ENCODE measurements around the gene TXK. TPM values are rescaled to one million over a fixed set of nuclear protein-coding genes. Genes with fewer than 3 reads are reported as not detected.
A peak's percentile ranks its signal among the peaks of the same experiment; 100 is the strongest.

The TXK gene
- total RNA-seq, 1 experiment from 2014 or later = 1.7 TPM

- no peaks in the 10 kb centered on the region for H3K27me3 ChIP-seq (replicated peaks; ENCODE audit: control insufficient read depth, insufficient read depth, low read length)
- no peak overlapping the region for H3K4me3 ChIP-seq (ENCODE audit: low read depth, low read length)
- Mint-ChIP-seq H3K27me3 (ENCODE audit: insufficient read depth, unreplicated experiment) (no peaks in the 10 kb centered on the region), H3K4me1 (ENCODE audit: low read depth, unreplicated experiment) (peaks cover 35% of the 10 kb centered on the region), H3K36me3 (ENCODE audit: insufficient read depth, unreplicated experiment) (peaks cover 8% of the 10 kb centered on the region), H3K4me3 (ENCODE audit: unreplicated experiment) (no peak overlapping the region), H3K27ac (ENCODE audit: unreplicated experiment) (no peak overlapping the region), H3K9me3 (ENCODE audit: unreplicated experiment) (no peaks in the 10 kb centered on the region)
- DNase-seq = no peak
- ChIA-PET POLR2A (no interaction called here), CTCF (no interaction called here)
- no peak for TF ChIP-seq CTCF (IDR thresholded peaks at IDR 0.05; ENCODE audit: insufficient read depth in 1 of 2, low read depth in 1 of 2, low read length in 1 of 2, severe bottlenecking in 1 of 2, unreplicated experiment in 1 of 2)
- no peaks in the 10 kb centered on the region for H3K36me3 ChIP-seq (ENCODE audit: control insufficient read depth, insufficient read depth, low read length)
- no TSS peak for BruUV-seq (replicated peaks)
- H3K4me1 ChIP-seq = peaks cover 59% of the 10 kb centered on the region
- no peaks in the 10 kb centered on the region for H3K9me3 ChIP-seq
- intact Hi-C loops (cut with micrococcal nuclease; ENCODE audit: unreplicated experiment) = no loop called here
These were observed 4.0 kb downstream of the TXK start for GRCh38 chr4:48130100-48130499.

- H3K4me1 Mint-ChIP-seq (ENCODE audit: low read depth, unreplicated experiment) = peaks cover 35% of the 10 kb centered on the region
- H3K27ac Mint-ChIP-seq (ENCODE audit: unreplicated experiment) = peak overlapping the region; percentile 73
- CTCF ChIA-PET = interaction anchor here (0.5 to 0.6 kb wide), 2 partner anchors 17 to 776 kb away, joined by 3 read pairs; no protein-coding TSS in a partner anchor
- DNase-seq = no peak
- H3K27me3 Mint-ChIP-seq (ENCODE audit: insufficient read depth, unreplicated experiment) = no peaks in the 10 kb centered on the region
- Histone ChIP-seq H3K27me3 (replicated peaks; ENCODE audit: control insufficient read depth, insufficient read depth, low read length) (no peaks in the 10 kb centered on the region), H3K4me1 (peaks cover 59% of the 10 kb centered on the region), H3K4me3 (ENCODE audit: low read depth, low read length) (no peak overlapping the region), H3K36me3 (ENCODE audit: control insufficient read depth, insufficient read depth, low read length) (no peaks in the 10 kb centered on the region), H3K9me3 (no peaks in the 10 kb centered on the region)
- intact Hi-C loops (cut with micrococcal nuclease; ENCODE audit: unreplicated experiment) = loop anchor here (5.0 kb wide), 2 partner anchors 57 to 138 kb away; partner anchors contain the start of gene TEC
- H3K36me3 Mint-ChIP-seq (ENCODE audit: insufficient read depth, unreplicated experiment) = peaks cover 8% of the 10 kb centered on the region
- BruUV-seq (replicated peaks) = no TSS peak
- POLR2A ChIA-PET = no interaction called here
- no peaks in the 10 kb centered on the region for H3K9me3 Mint-ChIP-seq (ENCODE audit: unreplicated experiment)
- TF ChIP-seq CTCF (IDR thresholded peaks at IDR 0.05; ENCODE audit: insufficient read depth in 1 of 2, low read depth in 1 of 2, low read length in 1 of 2, severe bottlenecking in 1 of 2, unreplicated experiment in 1 of 2) = no peak
- no peak overlapping the region for H3K4me3 Mint-ChIP-seq (ENCODE audit: unreplicated experiment)
These were observed 4.6 kb downstream of the TXK start for GRCh38 chr4:48129307-48130014.

- Mint-ChIP-seq H3K27ac (ENCODE audit: unreplicated experiment) (peak overlapping the region; percentile 94), H3K9me3 (ENCODE audit: unreplicated experiment) (no peaks in the 10 kb centered on the region), H3K4me3 (ENCODE audit: unreplicated experiment) (peak overlapping the region; percentile 66), H3K36me3 (ENCODE audit: insufficient read depth, unreplicated experiment) (peaks cover 8% of the 10 kb centered on the region), H3K4me1 (ENCODE audit: low read depth, unreplicated experiment) (peaks cover 41% of the 10 kb centered on the region), H3K27me3 (ENCODE audit: insufficient read depth, unreplicated experiment) (no peaks in the 10 kb centered on the region)
- ChIA-PET POLR2A (interaction anchor here (0.7 kb wide), 1 partner anchor 477 kb away, joined by 8 read pairs; no protein-coding TSS in a partner anchor), CTCF (interaction anchor here (0.6 to 1.6 kb wide), 11 partner anchors 9 to 418 kb away, joined by 3 to 8 read pairs (median 4); no protein-coding TSS in a partner anchor)
- TF ChIP-seq CTCF (IDR thresholded peaks at IDR 0.05; ENCODE audit: insufficient read depth in 1 of 2, low read depth in 1 of 2, low read length in 1 of 2, severe bottlenecking in 1 of 2, unreplicated experiment in 1 of 2) = peak; percentile 72 to 77
- Histone ChIP-seq H3K9me3 (no peaks in the 10 kb centered on the region), H3K27me3 (replicated peaks; ENCODE audit: control insufficient read depth, insufficient read depth, low read length) (no peaks in the 10 kb centered on the region), H3K4me3 (ENCODE audit: low read depth, low read length) (no peak overlapping the region), H3K4me1 (peaks cover 59% of the 10 kb centered on the region), H3K36me3 (ENCODE audit: control insufficient read depth, insufficient read depth, low read length) (no peaks in the 10 kb centered on the region)
- intact Hi-C loops (cut with micrococcal nuclease; ENCODE audit: unreplicated experiment) = loop anchor here (1.0 to 5.0 kb wide), 6 partner anchors 13 to 418 kb away; partner anchors contain the start of gene TEC
- no TSS peak for BruUV-seq (replicated peaks)
- peak; percentile 88 to 89 for DNase-seq
These were observed 6.2 kb downstream of the TXK start for GRCh38 chr4:48127682-48128404.
